ENCODE measurements around the gene CFAP99.
"Not testable (repeated sequence)": the region's sequence is repeated elsewhere in the genome, so short reads cannot be mapped to it uniquely, and the experiment has no call there.

The CFAP99 gene

DNA sequence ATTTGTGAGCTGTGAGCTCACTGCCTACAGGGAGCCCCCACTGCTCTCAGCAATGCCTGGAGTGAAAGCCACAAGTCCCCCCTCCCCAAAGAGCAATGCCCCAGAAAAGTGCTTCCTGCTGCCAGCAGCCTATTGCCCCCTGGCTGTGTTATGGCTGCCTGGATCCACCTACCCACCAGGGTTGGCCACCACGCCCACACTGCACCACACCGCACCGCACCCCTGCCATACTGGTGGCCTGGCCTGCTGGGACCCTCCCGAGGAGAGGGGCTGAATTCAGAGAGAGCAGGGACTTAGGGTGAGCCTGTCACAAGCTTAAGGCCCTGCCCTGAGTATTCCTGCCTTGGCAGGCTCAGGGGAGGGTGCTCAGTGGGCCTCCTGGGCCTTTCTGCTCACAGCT lies 4.3 kb downstream of the CFAP99 start:
- Histone ChIP-seq H3K36me3 (replicated peaks) (no peaks in the 10 kb centered on the region), H3K9me3 (no peaks in the 10 kb centered on the region), H3K4me1 (no peaks in the 10 kb centered on the region; the same call in 1 of the 2 replicates), H3K27me3 (ENCODE audit: low read depth) (peaks cover 23% of the 10 kb centered on the region), H3K4me3 (no peak overlapping the region)
- DNase-seq (ENCODE audit: low spot score in 2 of 2): no peak
- in situ Hi-C loops (cut with MboI; ENCODE audit: low sequenced_read_pairs): no loop called here

DNA sequence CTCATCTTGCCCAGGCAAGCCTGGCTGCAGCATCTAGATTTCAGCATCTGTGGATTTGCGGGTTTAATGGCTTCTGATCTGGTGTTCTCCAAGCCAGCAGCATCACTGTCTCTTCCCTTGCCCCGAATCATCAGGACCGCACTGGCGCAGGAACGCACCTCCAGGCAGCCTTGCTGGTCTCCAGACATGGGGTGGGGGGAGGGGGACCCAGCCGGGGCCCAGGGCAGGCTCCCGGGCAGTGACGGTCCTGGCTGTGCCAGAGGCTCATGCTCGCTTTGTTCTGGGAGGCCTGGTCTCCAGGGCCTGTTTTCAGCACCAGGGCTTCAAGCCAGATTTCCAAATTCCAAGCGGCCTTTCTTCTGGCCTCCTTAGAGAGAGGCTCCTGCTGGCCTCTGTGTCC lies 4.9 kb downstream of the CFAP99 start:
- H3K9me3 ChIP-seq: no peaks in the 10 kb centered on the region
- H3K27me3 ChIP-seq (ENCODE audit: low read depth): peaks cover 23% of the 10 kb centered on the region
- H3K36me3 ChIP-seq (replicated peaks): no peaks in the 10 kb centered on the region
- H3K4me3 ChIP-seq: no peak overlapping the region
- no peak for DNase-seq (ENCODE audit: low spot score in 2 of 2)
- in situ Hi-C loops (cut with MboI; ENCODE audit: low sequenced_read_pairs): no loop called here
- no peaks in the 10 kb centered on the region; the same call in 1 of the 2 replicates for H3K4me1 ChIP-seq

DNA sequence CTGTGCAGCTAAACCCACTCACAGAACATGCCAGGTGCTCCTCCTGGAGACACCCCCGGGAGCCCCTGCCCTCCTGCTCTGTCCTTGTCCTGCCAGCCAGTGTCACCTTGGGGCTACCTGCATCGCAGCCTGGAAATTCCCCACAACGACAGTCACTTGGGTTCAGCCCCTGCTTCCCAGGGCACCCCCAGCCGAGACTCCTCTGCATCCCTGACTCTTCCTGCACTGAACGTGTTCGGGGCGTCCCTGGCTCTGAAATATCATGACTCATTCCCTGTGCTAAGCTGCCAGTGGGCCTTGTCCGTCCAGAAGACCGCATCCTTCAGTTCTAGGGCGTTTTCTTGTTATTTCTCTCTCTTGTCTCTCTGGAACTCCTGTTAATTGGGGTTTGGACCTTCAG lies 5.8 kb downstream of the CFAP99 start:
- no peak for DNase-seq (ENCODE audit: low spot score in 2 of 2)
- in situ Hi-C loops (cut with MboI; ENCODE audit: low sequenced_read_pairs): no loop called here
- Histone ChIP-seq H3K9me3 (no peaks in the 10 kb centered on the region), H3K27me3 (ENCODE audit: low read depth) (peaks cover 15% of the 10 kb centered on the region), H3K36me3 (replicated peaks) (no peaks in the 10 kb centered on the region), H3K4me1 (no peaks in the 10 kb centered on the region; the same call in 1 of the 2 replicates), H3K4me3 (no peak overlapping the region)

DNA sequence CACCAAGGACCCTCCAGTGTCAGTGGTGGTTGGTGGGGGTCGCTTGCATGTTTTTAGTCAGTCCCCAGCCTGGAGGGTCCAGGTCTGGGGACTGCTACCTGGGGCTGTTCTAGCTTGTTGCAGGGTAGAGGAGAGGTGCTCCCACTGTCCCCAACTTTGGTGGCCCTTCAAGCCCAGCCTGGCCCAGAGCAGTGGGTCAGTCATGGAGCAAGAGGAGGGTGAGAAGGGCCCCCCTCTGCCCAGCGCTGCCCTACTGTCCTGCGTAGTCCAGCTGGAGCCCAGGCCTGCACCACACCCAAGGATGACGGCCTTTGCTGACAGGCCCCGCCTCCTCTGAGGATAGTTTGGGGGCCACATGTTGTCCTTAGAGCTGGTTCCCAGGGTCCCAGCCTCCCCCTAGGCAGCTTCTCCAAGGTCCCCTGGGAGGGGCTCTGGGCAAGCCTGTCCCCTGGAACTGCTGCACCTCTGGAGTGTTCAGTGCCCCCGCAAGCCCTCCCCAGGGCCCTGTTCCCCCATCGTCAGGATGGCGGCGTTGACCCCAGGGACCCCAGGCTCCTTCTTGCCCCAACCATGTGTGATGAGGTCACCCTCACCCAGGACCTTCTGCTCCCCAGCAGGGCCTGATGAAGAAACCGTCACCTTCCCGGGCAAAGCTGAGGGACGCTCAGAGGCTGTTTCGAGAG lies 6.8 kb downstream of the CFAP99 start:
- Histone ChIP-seq H3K4me1 (no peaks in the 10 kb centered on the region), H3K4me3 (no peak overlapping the region), H3K36me3 (replicated peaks) (no peaks in the 10 kb centered on the region), H3K9me3 (no peaks in the 10 kb centered on the region), H3K27me3 (ENCODE audit: low read depth) (peaks cover 6% of the 10 kb centered on the region)
- DNase-seq (ENCODE audit: low spot score in 2 of 2): no peak
- in situ Hi-C loops (cut with MboI; ENCODE audit: low sequenced_read_pairs): no loop called here

DNA sequence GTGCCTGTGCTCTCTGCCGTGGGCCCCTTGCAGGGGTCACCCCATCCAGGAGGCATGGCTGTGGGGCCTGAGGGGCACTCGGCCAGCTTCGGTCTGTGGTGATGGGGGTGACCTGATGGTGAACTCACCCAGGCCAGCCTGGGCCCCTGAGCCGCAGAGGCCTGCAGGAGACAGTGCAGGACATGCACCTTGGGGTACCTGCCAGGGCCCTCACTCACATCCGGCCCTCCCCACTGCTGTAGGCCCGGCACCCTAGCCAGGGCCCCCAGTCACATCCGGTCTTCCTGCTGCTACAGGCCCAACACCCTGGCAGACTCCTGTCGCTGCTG lies 7.3 kb downstream of the CFAP99 start:
- no peak for DNase-seq (ENCODE audit: low spot score in 2 of 2)
- Histone ChIP-seq H3K9me3 (no peaks in the 10 kb centered on the region), H3K4me3 (no peak overlapping the region), H3K4me1 (no peaks in the 10 kb centered on the region), H3K27me3 (ENCODE audit: low read depth) (peaks cover under 1% of the 10 kb centered on the region; the same call in 1 of the 2 replicates), H3K36me3 (replicated peaks) (no peaks in the 10 kb centered on the region)
- in situ Hi-C loops (cut with MboI; ENCODE audit: low sequenced_read_pairs): no loop called here

DNA sequence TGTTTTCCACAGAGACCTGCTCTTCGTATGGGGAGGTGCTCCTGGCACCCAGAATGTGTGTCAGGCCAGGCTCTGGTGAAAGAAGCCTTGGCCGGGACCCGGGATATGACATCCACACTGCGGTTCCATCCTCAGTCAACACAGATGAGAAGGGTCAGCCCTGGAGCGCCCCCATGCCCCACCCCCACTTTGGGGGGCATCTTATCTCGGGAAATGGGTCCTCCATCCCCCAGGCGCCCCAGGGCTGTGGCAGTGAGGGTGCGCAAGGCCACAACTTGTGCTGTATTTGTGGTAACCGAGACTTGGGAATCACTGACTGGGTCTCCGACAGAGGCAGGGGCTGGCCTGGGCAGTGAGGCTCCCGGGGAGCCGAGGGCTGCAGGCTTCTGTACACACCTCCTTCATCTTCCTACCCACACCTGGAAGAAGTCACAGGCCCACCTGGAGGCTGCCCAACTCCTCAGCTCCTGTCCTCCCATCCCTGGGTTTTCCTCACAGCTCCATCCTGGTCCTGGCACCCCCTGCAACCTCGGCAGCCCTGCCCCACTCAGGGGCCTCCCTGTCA lies 8.0 kb downstream of the CFAP99 start:
- in situ Hi-C loops (cut with MboI; ENCODE audit: low sequenced_read_pairs): no loop called here
- no peak overlapping the region for H3K4me3 ChIP-seq
- H3K27me3 ChIP-seq (ENCODE audit: low read depth): no peaks in the 10 kb centered on the region
- H3K9me3 ChIP-seq: no peaks in the 10 kb centered on the region
- DNase-seq (ENCODE audit: low spot score in 2 of 2): no peak
- no peaks in the 10 kb centered on the region for H3K4me1 ChIP-seq
- no peaks in the 10 kb centered on the region for H3K36me3 ChIP-seq (replicated peaks)

DNA sequence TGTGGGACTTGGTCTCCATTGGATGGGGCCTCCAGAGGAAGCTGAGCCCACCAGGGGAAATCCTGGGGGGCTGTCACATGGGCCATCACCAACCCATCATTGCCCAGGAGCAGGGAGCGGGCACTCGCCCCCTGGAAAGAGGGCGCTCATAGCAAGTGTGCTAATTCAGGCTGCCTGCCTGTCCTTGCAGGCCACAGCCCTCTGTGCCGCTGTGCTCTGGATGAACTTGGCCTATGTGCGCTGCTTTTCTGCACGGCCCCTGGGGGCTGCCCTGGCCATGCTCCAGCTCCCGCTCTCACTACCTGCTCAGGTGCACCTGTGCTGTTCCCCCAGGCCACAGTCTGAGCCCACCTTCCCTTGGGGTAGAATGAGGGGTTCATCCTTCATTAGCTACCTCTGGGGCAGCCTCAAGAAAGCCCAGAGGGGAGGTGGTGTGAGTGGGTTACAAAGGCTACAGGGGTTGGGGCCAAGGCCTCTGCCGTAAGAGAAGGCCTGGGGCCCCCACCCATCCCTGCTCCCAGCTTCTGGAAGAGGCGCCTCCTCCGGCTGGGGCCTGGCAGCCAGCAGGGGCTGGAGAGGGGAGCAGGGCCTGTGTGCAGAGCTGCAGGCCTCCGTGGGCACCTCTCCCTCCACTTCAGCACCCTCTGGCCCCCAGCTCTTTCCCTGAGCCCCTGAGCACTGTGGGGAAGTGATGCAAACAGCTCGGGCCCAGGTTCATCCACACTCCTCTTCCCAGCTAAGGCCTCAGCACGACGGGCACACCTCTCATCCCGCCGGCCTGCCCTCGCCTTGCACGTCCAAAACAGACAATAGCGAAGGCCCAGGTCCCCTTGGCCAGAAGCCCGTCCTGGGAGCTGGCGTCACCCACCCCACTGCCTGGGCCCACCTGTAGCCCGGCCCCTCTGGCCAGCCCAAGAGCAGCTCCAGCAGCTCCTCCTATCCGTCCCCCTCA lies 8.9 kb downstream of the CFAP99 start:
- Histone ChIP-seq H3K36me3 (replicated peaks) (no peaks in the 10 kb centered on the region), H3K4me3 (no peak overlapping the region), H3K4me1 (no peaks in the 10 kb centered on the region), H3K9me3 (no peaks in the 10 kb centered on the region), H3K27me3 (ENCODE audit: low read depth) (no peaks in the 10 kb centered on the region)
- in situ Hi-C loops (cut with MboI; ENCODE audit: low sequenced_read_pairs): no loop called here
- no peak for DNase-seq (ENCODE audit: low spot score in 2 of 2)

DNA sequence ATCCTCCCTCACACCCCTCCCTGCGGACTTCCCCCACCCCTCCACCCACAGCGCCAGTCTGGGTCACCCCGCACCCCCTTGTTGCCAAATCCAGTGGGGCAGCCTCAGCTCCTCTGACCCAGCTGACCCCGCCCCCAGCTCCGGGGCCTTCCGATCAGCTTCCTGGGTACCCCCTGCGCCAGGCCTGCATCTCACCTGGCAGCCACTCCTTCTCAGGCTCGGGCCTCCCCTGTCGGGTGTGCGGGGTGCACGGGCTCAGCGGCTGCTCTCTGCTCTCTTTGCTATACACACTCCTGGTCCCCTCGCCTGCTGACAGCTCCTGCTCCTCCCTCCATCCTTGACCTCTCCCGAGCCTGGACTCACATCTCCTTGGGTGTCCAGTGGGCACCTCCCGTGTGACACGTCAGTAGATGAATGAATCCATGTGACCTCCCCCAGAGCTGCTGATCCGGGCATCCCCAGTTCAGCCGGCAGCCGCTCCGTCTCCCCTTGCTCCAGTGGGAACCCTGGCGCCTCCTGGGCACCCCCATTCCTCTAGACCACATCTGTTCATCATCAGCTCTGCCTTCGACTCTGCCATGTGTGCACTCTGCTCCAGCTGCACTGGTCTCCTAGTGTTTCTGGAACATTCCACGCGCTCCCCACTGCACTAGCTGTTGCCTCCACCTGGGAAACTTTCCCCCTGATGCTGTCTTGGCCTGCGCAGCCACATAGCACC lies 9.9 kb downstream of the CFAP99 start:
- in situ Hi-C loops (cut with MboI; ENCODE audit: low sequenced_read_pairs): no loop called here
- no peaks in the 10 kb centered on the region for H3K9me3 ChIP-seq
- H3K4me3 ChIP-seq: no peak overlapping the region
- no peak for DNase-seq (ENCODE audit: low spot score in 2 of 2)
- no peaks in the 10 kb centered on the region for H3K4me1 ChIP-seq
- no peaks in the 10 kb centered on the region for H3K36me3 ChIP-seq (replicated peaks)
- no peaks in the 10 kb centered on the region for H3K27me3 ChIP-seq (ENCODE audit: low read depth)

DNA sequence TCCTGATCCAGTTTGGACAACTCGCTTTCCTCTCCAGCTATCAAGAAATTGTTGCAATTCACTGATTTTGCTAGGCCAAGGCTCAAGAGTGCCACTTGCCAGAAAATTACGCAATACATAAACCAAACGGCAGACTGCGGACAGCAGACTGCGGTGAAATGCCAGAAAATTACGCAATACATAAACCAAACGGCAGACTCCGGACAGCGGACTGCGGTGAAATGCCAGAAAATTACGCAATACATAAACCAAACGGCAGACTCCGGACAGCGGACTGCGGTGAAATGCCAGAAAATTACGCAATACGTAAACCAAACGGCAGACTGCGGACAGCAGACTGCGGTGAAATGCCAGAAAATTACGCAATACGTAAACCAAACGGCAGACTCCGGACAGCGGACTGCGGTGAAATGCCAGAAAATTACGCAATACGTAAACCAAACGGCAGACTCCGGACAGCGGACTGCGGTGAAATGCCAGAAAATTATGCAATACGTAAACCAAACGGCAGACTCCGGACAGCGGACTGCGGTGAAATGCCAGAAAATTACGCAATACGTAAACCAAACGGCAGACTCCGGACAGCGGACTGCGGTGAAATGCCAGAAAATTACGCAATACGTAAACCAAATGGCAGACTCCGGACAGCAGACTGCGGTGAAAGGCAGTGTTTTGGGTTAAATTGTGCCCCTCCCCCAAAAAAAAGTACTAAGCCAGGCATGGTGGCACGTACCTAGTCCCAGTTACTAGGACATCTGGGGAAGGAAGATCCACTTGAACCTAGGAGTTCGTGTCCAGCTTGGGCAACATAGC lies 11.4 kb downstream of the CFAP99 start:
- H3K4me3 ChIP-seq; H3K27me3 ChIP-seq (ENCODE audit: low read depth); H3K4me1 ChIP-seq; H3K36me3 ChIP-seq (replicated peaks); in situ Hi-C loops (cut with MboI; ENCODE audit: low sequenced_read_pairs); H3K9me3 ChIP-seq; DNase-seq (ENCODE audit: low spot score in 2 of 2): not testable (repeated sequence)

DNA sequence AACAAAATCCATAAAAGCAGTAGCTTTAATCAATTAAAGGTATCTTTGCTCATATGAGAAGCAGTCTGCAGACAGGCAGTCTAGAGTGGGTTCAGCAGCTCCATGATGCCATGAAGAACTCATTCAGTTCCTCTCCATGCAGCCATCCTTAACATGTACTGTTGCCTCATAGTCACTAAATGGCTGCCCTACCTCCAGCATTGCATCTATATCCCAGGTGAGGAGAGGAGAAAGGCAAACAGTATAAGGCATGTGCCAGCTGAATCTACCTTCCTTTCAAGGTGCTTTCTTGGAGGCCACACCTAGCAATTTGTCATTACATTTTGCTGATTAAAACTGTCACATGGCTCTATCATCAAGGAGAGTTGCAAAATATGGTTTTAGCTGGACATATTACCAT lies 13.2 kb downstream of the CFAP99 start:
- DNase-seq (ENCODE audit: low spot score in 2 of 2): no peak
- Histone ChIP-seq H3K36me3 (replicated peaks) (no peaks in the 10 kb centered on the region), H3K4me3 (no peak overlapping the region), H3K27me3 (ENCODE audit: low read depth) (no peaks in the 10 kb centered on the region), H3K4me1 (no peaks in the 10 kb centered on the region), H3K9me3 (no peaks in the 10 kb centered on the region)
- in situ Hi-C loops (cut with MboI; ENCODE audit: low sequenced_read_pairs): no loop called here

DNA sequence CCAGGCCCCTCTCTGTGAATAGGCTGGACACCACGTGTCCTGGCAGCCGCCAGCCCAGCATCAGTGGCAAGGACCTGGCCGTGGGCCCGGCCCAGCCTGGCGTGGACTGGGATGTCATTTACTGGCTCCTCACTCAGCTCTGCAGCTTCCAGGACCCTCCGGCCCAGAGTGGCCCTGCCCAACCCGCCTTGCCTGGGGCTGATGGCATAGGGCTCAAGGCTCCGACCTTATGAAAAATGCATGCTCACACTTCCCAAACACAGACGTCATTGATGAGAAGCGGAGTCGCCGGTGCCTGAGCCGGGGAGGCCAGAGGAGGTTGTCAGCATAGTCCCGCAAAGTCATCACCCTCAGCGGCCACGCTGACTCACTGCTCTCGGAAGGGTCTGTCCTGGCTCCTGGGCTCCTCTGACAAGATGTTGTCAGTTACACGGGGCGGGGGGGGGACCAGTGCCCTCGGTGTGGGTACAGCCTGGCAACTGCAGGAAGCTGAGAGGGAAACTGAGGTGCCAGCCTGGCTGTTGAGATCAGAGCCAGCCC lies 14.3 kb downstream of the CFAP99 start:
- Histone ChIP-seq H3K4me1 (no peaks in the 10 kb centered on the region), H3K9me3 (no peaks in the 10 kb centered on the region), H3K4me3 (no peak overlapping the region), H3K36me3 (replicated peaks) (no peaks in the 10 kb centered on the region), H3K27me3 (ENCODE audit: low read depth) (no peaks in the 10 kb centered on the region)
- DNase-seq (ENCODE audit: low spot score in 2 of 2): no peak
- in situ Hi-C loops (cut with MboI; ENCODE audit: low sequenced_read_pairs): no loop called here

DNA sequence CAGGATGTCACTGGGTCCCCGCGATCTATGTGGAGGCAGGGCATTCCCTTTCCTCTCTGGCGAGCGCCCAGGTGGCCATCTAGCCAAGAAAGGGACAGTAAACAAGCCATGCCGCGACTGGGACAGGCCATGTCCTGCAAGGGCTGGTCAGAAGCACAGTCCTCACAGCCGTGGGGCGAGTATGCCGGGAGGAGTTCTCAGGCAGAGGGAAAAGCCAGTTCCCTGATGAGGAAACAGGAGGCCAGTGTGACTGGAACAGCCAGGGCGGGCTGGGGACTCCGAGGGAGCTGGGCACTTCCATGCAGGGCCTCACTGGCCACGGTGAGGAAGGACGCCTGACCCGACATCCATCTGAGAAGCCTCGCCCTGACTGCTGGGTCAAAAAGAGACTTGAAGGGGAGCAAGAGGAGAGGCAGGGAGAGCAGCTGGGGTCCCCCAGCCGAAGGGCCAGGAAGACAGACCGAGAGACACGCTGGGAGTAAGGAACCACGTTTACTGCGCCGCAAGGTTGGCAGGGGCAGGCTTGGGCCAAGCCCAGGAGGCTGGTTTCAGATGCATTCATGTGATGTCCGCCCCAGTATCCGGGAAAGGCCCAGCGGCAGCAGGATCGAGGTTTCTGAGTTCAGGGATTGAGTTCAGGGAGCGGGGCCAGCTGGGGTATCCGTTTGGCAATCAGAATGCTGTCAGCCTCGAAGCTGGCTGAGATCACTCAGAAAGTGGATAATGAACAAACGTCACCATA lies 15.0 kb downstream of the CFAP99 start:
- DNase-seq (ENCODE audit: low spot score in 2 of 2): no peak
- in situ Hi-C loops (cut with MboI; ENCODE audit: low sequenced_read_pairs): no loop called here
- H3K4me3 ChIP-seq: no peak overlapping the region
- H3K36me3 ChIP-seq (replicated peaks): no peaks in the 10 kb centered on the region
- no peaks in the 10 kb centered on the region for H3K9me3 ChIP-seq
- H3K4me1 ChIP-seq: no peaks in the 10 kb centered on the region
- no peaks in the 10 kb centered on the region for H3K27me3 ChIP-seq (ENCODE audit: low read depth)

All from HAP-1 (cell line).